Measurements from ENCODE around the gene ZNF625.

ZNF625 gene

DNA sequence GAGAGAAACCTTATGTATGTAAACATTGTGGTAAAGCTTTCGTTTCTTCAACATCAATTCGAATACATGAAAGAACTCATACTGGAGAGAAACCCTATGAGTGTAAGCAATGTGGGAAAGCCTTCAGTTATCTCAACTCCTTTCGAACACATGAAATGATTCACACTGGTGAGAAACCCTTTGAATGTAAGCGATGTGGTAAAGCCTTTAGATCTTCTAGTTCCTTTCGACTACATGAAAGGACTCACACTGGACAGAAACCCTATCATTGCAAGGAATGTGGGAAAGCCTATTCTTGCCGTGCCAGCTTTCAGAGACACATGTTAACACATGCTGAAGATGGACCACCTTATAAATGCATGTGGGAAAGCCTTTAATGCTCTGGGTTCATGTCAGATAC lies 31.1 kb upstream of the ZNF625 start:
- H3K4me3 ChIP-seq (ENCODE audit: low read depth, low read length) = no peak overlapping the region
- TF ChIP-seq CTCF (IDR thresholded peaks at IDR 0.05; ENCODE audit: borderline replicate concordance, insufficient read depth, low read depth, low read length) = no peak

DNA sequence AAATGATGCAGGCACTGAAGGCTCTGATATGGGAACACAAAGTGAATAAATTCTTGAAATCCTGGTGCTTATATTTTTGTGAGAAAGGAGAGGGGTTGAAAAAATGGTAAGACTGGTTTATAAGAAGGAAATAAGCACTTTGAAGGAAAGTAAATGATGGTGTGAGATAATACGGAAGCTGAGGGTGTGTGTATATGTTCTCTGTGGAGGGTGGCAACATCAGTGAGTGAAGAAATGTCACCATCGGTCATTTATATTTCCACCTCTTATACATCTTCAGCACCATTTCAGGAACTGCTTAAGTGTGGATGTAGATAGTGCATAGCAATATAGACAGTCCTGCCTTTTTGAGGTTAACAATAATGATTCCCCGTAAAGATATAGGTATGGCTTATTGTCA lies 23.8 kb upstream of the ZNF625 start:
- no peak overlapping the region for H3K4me3 ChIP-seq (ENCODE audit: low read depth, low read length)
- no peak for TF ChIP-seq CTCF (IDR thresholded peaks at IDR 0.05; ENCODE audit: borderline replicate concordance, insufficient read depth, low read depth, low read length)

DNA sequence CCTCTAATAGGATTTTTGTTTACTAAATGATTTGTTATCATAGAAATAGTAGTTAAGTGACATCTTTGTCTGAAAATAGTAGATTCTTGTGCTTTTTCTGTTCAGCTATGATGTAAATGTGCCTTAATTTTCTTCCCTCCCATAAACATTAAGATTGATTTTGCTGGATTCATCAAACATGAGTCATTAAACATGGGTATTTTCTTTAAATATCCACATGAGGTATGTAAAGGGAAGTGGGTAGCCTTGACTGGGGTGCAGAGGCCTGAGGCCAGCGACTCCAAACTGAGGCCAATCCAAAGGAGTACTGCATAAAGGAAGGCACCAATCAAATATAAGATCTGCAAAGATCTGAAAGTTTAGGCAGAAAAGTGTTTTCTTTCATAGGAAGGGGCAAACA lies 10.1 kb upstream of the ZNF625 start:
- no peak overlapping the region for H3K4me3 ChIP-seq (ENCODE audit: low read depth, low read length)
- no peak for TF ChIP-seq CTCF (IDR thresholded peaks at IDR 0.05; ENCODE audit: borderline replicate concordance, insufficient read depth, low read depth, low read length)

GRCh38 chr19:12163826-12164225 lies 7.3 kb upstream of the ZNF625 start:
- H3K4me3 ChIP-seq (ENCODE audit: low read depth, low read length) = peak overlapping the region; percentile 68
- TF ChIP-seq CTCF (IDR thresholded peaks at IDR 0.05; ENCODE audit: borderline replicate concordance, insufficient read depth, low read depth, low read length) = no peak

- H3K4me3 ChIP-seq (ENCODE audit: low read depth, low read length) = peak within 1 kb of the TSS; percentile 68
- TF ChIP-seq CTCF (IDR thresholded peaks at IDR 0.05; ENCODE audit: borderline replicate concordance, insufficient read depth, low read depth, low read length) = no peak
Observed at GRCh38 chr19:12162882-12163806, 6.6 kb upstream of the ZNF625 start, which contains the start of gene ZNF136. ZNF136 (plus strand) TSS chr19:12163096; CDS start chr19:12163204, 108 bp downstream.

DNA sequence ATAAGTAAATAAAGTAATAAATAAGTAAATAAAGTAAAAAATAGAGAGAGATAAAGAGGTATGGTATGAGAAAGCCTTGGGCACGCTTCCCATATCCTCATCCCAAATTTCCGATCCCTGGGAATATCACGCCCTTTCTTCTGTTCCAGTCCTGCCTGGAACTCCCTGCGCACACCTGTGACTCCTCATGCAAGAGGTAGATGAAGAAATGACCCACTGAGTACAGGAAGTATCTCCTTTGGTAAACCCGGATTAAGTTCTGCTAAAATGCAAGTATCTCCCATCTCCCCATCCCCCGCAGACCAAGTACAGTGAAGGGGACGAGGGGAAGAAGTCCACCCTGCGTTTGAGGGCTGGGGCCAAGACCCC lies 6.0 kb upstream of the ZNF625 start:
- TF ChIP-seq CTCF (IDR thresholded peaks at IDR 0.05; ENCODE audit: borderline replicate concordance, insufficient read depth, low read depth, low read length) = no peak
- peak overlapping the region; percentile 68 for H3K4me3 ChIP-seq (ENCODE audit: low read depth, low read length)

Measured in GM12875 (cell line).